Measurements from ENCODE around the gene SPART.
"Not testable (repeated sequence)": the region's sequence is repeated elsewhere in the genome, so short reads cannot be mapped to it uniquely, and the experiment has no call there.

Gene SPART

GRCh38 chr13:36319793-36320192, 26.4 kb downstream of the SPART start:
- DNase-seq (ENCODE audit: low spot score), result not testable (repeated sequence)

GRCh38 chr13:36313047-36313969, 32.9 kb downstream of the SPART start:
- DNase-seq (ENCODE audit: low spot score), result no peak

GRCh38 chr13:36310417-36311108, 35.6 kb downstream of the SPART start:
- DNase-seq (ENCODE audit: low spot score), result no peak

- no peak for DNase-seq (ENCODE audit: low spot score)
These were observed 43.9 kb downstream of the SPART start for GRCh38 chr13:36302289-36302688.

GRCh38 chr13:36299469-36299868, 46.7 kb downstream of the SPART start:
- DNase-seq (ENCODE audit: low spot score), result not testable (repeated sequence)

GRCh38 chr13:36298535-36299068, 47.6 kb downstream of the SPART start:
- peak; percentile 22 for DNase-seq (ENCODE audit: low spot score)

- peak; percentile 70 for DNase-seq (ENCODE audit: low spot score)
These were observed 48.5 kb downstream of the SPART start, which contains the start of gene CCDC169 for GRCh38 chr13:36297366-36298338. Gene CCDC169, minus strand, starts transcription at chr13:36297814. Its CDS starts 95 bp downstream, at chr13:36297719.

GRCh38 chr13:36294096-36294495, 52.1 kb downstream of the SPART start:
- no peak for DNase-seq (ENCODE audit: low spot score)

GRCh38 chr13:36293497-36293896, 52.7 kb downstream of the SPART start:
- DNase-seq (ENCODE audit: low spot score), result no peak

GRCh38 chr13:36288794-36289391, 57.3 kb downstream of the SPART start:
- DNase-seq (ENCODE audit: low spot score), result no peak

GRCh38 chr13:36286006-36286405, 60.2 kb downstream of the SPART start:
- DNase-seq (ENCODE audit: low spot score), result no peak

GRCh38 chr13:36282821-36283432, 63.3 kb downstream of the SPART start:
- peak; percentile 24 for DNase-seq (ENCODE audit: low spot score)

- DNase-seq (ENCODE audit: low spot score), result peak; percentile 24
These were observed 70.8 kb downstream of the SPART start for GRCh38 chr13:36275190-36276002.

- DNase-seq (ENCODE audit: low spot score), result no peak
These were observed 72.8 kb downstream of the SPART start for GRCh38 chr13:36273431-36273830.

- DNase-seq (ENCODE audit: low spot score), result no peak
These were observed 84.2 kb downstream of the SPART start for GRCh38 chr13:36261976-36262375.

GRCh38 chr13:36261011-36261410, 85.2 kb downstream of the SPART start:
- no peak for DNase-seq (ENCODE audit: low spot score)

GRCh38 chr13:36259361-36260137, 86.6 kb downstream of the SPART start:
- DNase-seq (ENCODE audit: low spot score), result no peak

- no peak for DNase-seq (ENCODE audit: low spot score)
These were observed 87.4 kb downstream of the SPART start for GRCh38 chr13:36258831-36259230.

Measured in globus pallidus (tissue), 1 donor.